ENCODE measurements around the gene DGLUCY.

Gene DGLUCY

DNA sequence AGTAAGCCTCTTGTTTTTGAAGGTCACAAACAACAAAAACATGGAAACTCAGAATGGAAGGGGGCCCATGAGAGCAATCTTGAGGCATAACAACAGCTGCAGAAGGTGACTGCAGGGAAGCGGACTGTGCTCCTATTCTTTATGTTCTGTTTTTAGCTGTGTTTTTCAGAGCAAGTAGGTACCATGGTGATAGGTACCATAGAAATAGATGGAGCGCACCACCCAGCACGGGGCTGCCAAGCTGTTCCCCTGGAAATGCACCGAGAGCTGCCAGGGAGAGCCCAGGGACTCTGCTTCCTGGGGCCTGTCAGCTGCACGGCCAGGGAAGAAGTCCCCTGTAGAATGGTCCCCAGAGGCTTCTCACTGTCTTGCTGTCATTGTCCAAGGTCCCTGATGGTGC lies 32.8 kb downstream of the DGLUCY start:
- Histone ChIP-seq H3F3A (ENCODE audit: low read depth) (peaks cover 5% of the 10 kb centered on the region; the same call in 1 of the 2 replicates), H3K9me2 (replicated peaks; ENCODE audit: low read depth, low read length) (no peaks in the 10 kb centered on the region), H3K9me3 (ENCODE audit: insufficient read depth, low read depth, low read length) (no peaks in the 10 kb centered on the region), H3K4me3 (ENCODE audit: low read length, poor library complexity, severe bottlenecking) (no peak overlapping the region), H3K27me3 (ENCODE audit: insufficient read depth, low read length, poor library complexity, severe bottlenecking) (no peaks in the 10 kb centered on the region), H2AFZ (ENCODE audit: low read length) (no peak overlapping the region), H4K20me1 (ENCODE audit: insufficient read depth, low read length, poor library complexity, severe bottlenecking) (no peaks in the 10 kb centered on the region), H3K4me2 (ENCODE audit: low read depth, low read length, poor library complexity, severe bottlenecking) (no peak overlapping the region), H3K4me1 (ENCODE audit: insufficient read depth, low read length, poor library complexity, severe bottlenecking) (peaks cover 31% of the 10 kb centered on the region), H3K79me2 (ENCODE audit: insufficient read depth, low read length) (no peaks in the 10 kb centered on the region), H3K36me3 (ENCODE audit: insufficient read depth, low read length) (peaks cover 35% of the 10 kb centered on the region; the same call in 1 of the 2 replicates), H3K9ac (ENCODE audit: low read depth, low read length, poor library complexity, severe bottlenecking) (no peak overlapping the region)
- TF ChIP-seq EZH2phosphoT487 (IDR thresholded peaks at IDR 0.05; ENCODE audit: borderline replicate concordance) (no peak), CTCF (conservative IDR thresholded peaks at IDR 0.05; ENCODE audit: low read length) (no peak)

DNA sequence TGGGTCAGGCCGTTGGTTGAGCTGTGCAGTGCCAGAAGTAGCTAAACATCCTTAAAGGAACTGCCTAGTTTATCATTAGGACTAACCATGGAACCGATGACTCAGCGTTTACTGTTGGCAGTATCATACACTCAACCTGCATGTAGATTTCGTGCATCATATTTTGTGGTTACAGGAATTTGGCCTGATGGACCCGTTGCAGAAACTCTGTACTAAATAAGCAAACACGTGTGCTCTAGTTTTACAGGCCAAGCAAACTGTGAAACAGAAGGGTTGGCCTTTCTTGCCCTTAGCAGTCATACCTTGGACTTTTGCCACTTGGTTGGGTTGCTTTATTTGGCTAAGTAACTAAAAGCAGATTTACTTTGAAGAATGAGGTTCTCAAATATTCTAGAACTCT lies 35.6 kb downstream of the DGLUCY start:
- Histone ChIP-seq H3K36me3 (ENCODE audit: insufficient read depth, low read length) (peaks cover 35% of the 10 kb centered on the region; the same call in 1 of the 2 replicates), H3K4me3 (ENCODE audit: low read length, poor library complexity, severe bottlenecking) (no peak overlapping the region), H3F3A (ENCODE audit: low read depth) (no peaks in the 10 kb centered on the region), H3K9me3 (ENCODE audit: insufficient read depth, low read depth, low read length) (no peaks in the 10 kb centered on the region), H4K20me1 (ENCODE audit: insufficient read depth, low read length, poor library complexity, severe bottlenecking) (peaks cover 15% of the 10 kb centered on the region), H3K27me3 (ENCODE audit: insufficient read depth, low read length, poor library complexity, severe bottlenecking) (no peaks in the 10 kb centered on the region), H3K9me2 (replicated peaks; ENCODE audit: low read depth, low read length) (no peaks in the 10 kb centered on the region), H3K4me2 (ENCODE audit: low read depth, low read length, poor library complexity, severe bottlenecking) (no peak overlapping the region), H3K4me1 (ENCODE audit: insufficient read depth, low read length, poor library complexity, severe bottlenecking) (peaks cover 23% of the 10 kb centered on the region), H3K79me2 (ENCODE audit: insufficient read depth, low read length) (no peaks in the 10 kb centered on the region), H2AFZ (ENCODE audit: low read length) (no peak overlapping the region), H3K9ac (ENCODE audit: low read depth, low read length, poor library complexity, severe bottlenecking) (no peak overlapping the region)
- TF ChIP-seq EZH2phosphoT487 (IDR thresholded peaks at IDR 0.05; ENCODE audit: borderline replicate concordance) (no peak), CTCF (conservative IDR thresholded peaks at IDR 0.05; ENCODE audit: low read length) (no peak)

GRCh38 chr14:91152499-91152898 lies 38.6 kb downstream of the DGLUCY start:
- H3K4me2 ChIP-seq (ENCODE audit: low read depth, low read length, poor library complexity, severe bottlenecking): no peak overlapping the region
- H3K36me3 ChIP-seq (ENCODE audit: insufficient read depth, low read length): peaks cover 11% of the 10 kb centered on the region; the same call in 1 of the 2 replicates
- no peaks in the 10 kb centered on the region; the same call in 1 of the 2 replicates for H3K79me2 ChIP-seq (ENCODE audit: insufficient read depth, low read length)
- no peaks in the 10 kb centered on the region for H3K27me3 ChIP-seq (ENCODE audit: insufficient read depth, low read length, poor library complexity, severe bottlenecking)
- no peak for TF ChIP-seq CTCF (conservative IDR thresholded peaks at IDR 0.05; ENCODE audit: low read length)
- TF ChIP-seq EZH2phosphoT487 (IDR thresholded peaks at IDR 0.05; ENCODE audit: borderline replicate concordance): no peak
- H3K9me3 ChIP-seq (ENCODE audit: insufficient read depth, low read depth, low read length): no peaks in the 10 kb centered on the region
- peaks cover 35% of the 10 kb centered on the region for H4K20me1 ChIP-seq (ENCODE audit: insufficient read depth, low read length, poor library complexity, severe bottlenecking)
- no peaks in the 10 kb centered on the region for H3K9me2 ChIP-seq (replicated peaks; ENCODE audit: low read depth, low read length)
- H3F3A ChIP-seq (ENCODE audit: low read depth): no peaks in the 10 kb centered on the region
- H3K4me1 ChIP-seq (ENCODE audit: insufficient read depth, low read length, poor library complexity, severe bottlenecking): peaks cover 28% of the 10 kb centered on the region
- no peak overlapping the region for H2AFZ ChIP-seq (ENCODE audit: low read length)
- no peak overlapping the region for H3K9ac ChIP-seq (ENCODE audit: low read depth, low read length, poor library complexity, severe bottlenecking)
- no peak overlapping the region for H3K4me3 ChIP-seq (ENCODE audit: low read length, poor library complexity, severe bottlenecking)
